Neuronal stem cell (in vitro differentiated cells): ENCODE measurements around the gene DPEP3.
A peak's percentile ranks its signal among the peaks of the same experiment; 100 is the strongest.

ENCODE experiments used
- DNase-seq: peaks from one replicate; pipeline ENCODE4 v3.0.0-alpha.2; 2013; ENCODE audit warnings: low spot score
- H2AFZ ChIP-seq: one replicate; pipeline ENCODE4 v1.6.1; 2013; ENCODE audit warnings: mild to moderate bottlenecking, low read length, inconsistent platforms
- H2AK5ac ChIP-seq: 2 replicates; pipeline ENCODE4 v1.6.1; 2013; ENCODE audit warnings: low read depth, mild to moderate bottlenecking, inconsistent platforms, low read length, moderate library complexity, mixed read lengths
- H2BK120ac ChIP-seq: 2 replicates; pipeline ENCODE4 v1.6.1; 2013; ENCODE audit warnings: low read depth, mild to moderate bottlenecking, inconsistent platforms, low read length, moderate library complexity, mixed read lengths
- H2BK12ac ChIP-seq: one replicate; pipeline ENCODE4 v1.6.1; 2013; ENCODE audit warnings: low read length, inconsistent platforms
- H2BK15ac ChIP-seq: 2 replicates; pipeline ENCODE4 v1.6.1; 2013; ENCODE audit warnings: mild to moderate bottlenecking, low read length, inconsistent platforms, mixed read lengths
- H2BK5ac ChIP-seq: one replicate; pipeline ENCODE4 v1.6.1; 2013; ENCODE audit warnings: inconsistent platforms, mild to moderate bottlenecking, low read length, moderate library complexity
- H3K14ac ChIP-seq: one replicate; pipeline ENCODE4 v1.6.1; 2013; ENCODE audit warnings: low read length, inconsistent platforms
- H3K18ac ChIP-seq: 2 replicates; pipeline ENCODE4 v1.6.1; 2013; ENCODE audit warnings: low read length, inconsistent platforms
- H3K23ac ChIP-seq: 2 replicates; pipeline ENCODE4 v1.6.1; 2013; ENCODE audit warnings: low read depth, mild to moderate bottlenecking, mixed read lengths, low read length, inconsistent platforms; ENCODE audit not compliant: poor library complexity
- H3K27ac ChIP-seq: replicated peaks from 3 replicates; pipeline ENCODE4 v1.5.1; 2013; ENCODE audit warnings: low read length, inconsistent platforms
- H3K27me3 ChIP-seq, 3 experiments: 2 replicates each; pipeline ENCODE4 v1.6.1; 2013; ENCODE audit warnings: low read length in 3 of 3, mild to moderate bottlenecking in 2 of 3, inconsistent platforms in 1 of 3, low read depth in 1 of 3, mixed read lengths in 1 of 3, moderate library complexity in 1 of 3; ENCODE audit not compliant: control insufficient read depth in 3 of 3, insufficient read depth in 3 of 3
- H3K36me3 ChIP-seq, 2 donors: replicated peaks in 1 of 2; 2 replicates each; pipeline ENCODE4 v1.6.1; 2013; ENCODE audit warnings: low read length in 2 of 2; ENCODE audit not compliant: control insufficient read depth in 2 of 2, insufficient read depth in 2 of 2
- H3K4ac ChIP-seq: 2 replicates; pipeline ENCODE4 v1.6.1; 2013; ENCODE audit warnings: inconsistent platforms, mild to moderate bottlenecking, low read length, moderate library complexity
- H3K4me1 ChIP-seq, 2 donors: 1 replicate in 1 of 2; 2 replicates in 1 of 2; pipeline ENCODE4 v1.6.1; 2013; ENCODE audit warnings: low read length in 2 of 2, low read depth in 1 of 2; ENCODE audit not compliant: control insufficient read depth in 2 of 2, insufficient read depth in 1 of 2
- H3K4me2 ChIP-seq: one replicate; pipeline ENCODE4 v1.6.1; 2013; ENCODE audit warnings: mild to moderate bottlenecking, low read length, inconsistent platforms; ENCODE audit not compliant: insufficient read depth, poor library complexity, severe bottlenecking
- H3K4me3 ChIP-seq, 2 donors: 2 replicates each; pipeline ENCODE4 v1.5.1; 2013; ENCODE audit warnings: low read length in 2 of 2, mild to moderate bottlenecking in 2 of 2, inconsistent platforms in 1 of 2, moderate library complexity in 1 of 2
- H3K79me1 ChIP-seq: one replicate; pipeline ENCODE4 v1.6.1; 2013; ENCODE audit warnings: low read depth, mild to moderate bottlenecking, inconsistent platforms, low read length, moderate library complexity
- H3K9ac ChIP-seq: one replicate; pipeline ENCODE4 v1.6.1; 2013; ENCODE audit warnings: mild to moderate bottlenecking, low read depth, low read length, inconsistent platforms; ENCODE audit not compliant: poor library complexity
- H3K9me3 ChIP-seq, 2 donors: replicated peaks in 1 of 2; 2 replicates each; pipeline versions ENCODE3 to v1.6.1; 2013; ENCODE audit warnings: low read length in 2 of 2, mild to moderate bottlenecking in 2 of 2, inconsistent platforms in 1 of 2, low read depth in 1 of 2, mixed read lengths in 1 of 2, moderate library complexity in 1 of 2; ENCODE audit not compliant: control insufficient read depth in 2 of 2, insufficient read depth in 1 of 2
- H4K8ac ChIP-seq: one replicate; pipeline ENCODE4 v1.6.1; 2013; ENCODE audit warnings: low read depth, mild to moderate bottlenecking, inconsistent platforms, low read length, moderate library complexity
- H4K91ac ChIP-seq: one replicate; pipeline ENCODE4 v1.6.1; 2013; ENCODE audit warnings: low read length, low read depth, mild to moderate bottlenecking, inconsistent platforms; ENCODE audit not compliant: poor library complexity
- WGBS, 2 donors: extraction: QIAGEN DNeasy Blood & Tissue Kit; methylation state at CpG; one replicate each; pipeline ENCODE4 v1.1.7; 2013; ENCODE audit warnings: missing lambda C conversion rate in 2 of 2, mixed read lengths in 1 of 2; ENCODE audit not compliant: insufficient read length in 2 of 2, insufficient replicate concordance in 1 of 2; ENCODE audit errors: extremely low coverage in 2 of 2; 5-methylcytosine and 5-hydroxymethylcytosine counted together

DPEP3 gene

GRCh38 chr16:67944690-67945391 lies 35.5 kb downstream of the DPEP3 start:
- Histone ChIP-seq H3K9me3 (peaks cover 0 to 2% of the 10 kb centered on the region in 2 donors), H3K36me3 (peaks cover 58 to 81% of the 10 kb centered on the region in 2 donors), H2BK120ac (no peak overlapping the region), H2AFZ (no peak overlapping the region), H2AK5ac (no peak overlapping the region), H3K4me2 (no peak overlapping the region), H3K14ac (no peak overlapping the region), H3K18ac (no peak overlapping the region), H3K23ac (peak overlapping the region; percentile 53), H2BK15ac (no peak overlapping the region), H3K4me3 (peak overlapping the region in 1 of 2 donors; percentile 43), H2BK5ac (no peak overlapping the region), H3K27me3 (no peaks in the 10 kb centered on the region), H3K4me1 (peaks cover 7 to 9% of the 10 kb centered on the region in 2 donors), H3K9ac (no peak overlapping the region), H4K8ac (peak overlapping the region; percentile 29), H3K79me1 (peaks cover 17% of the 10 kb centered on the region), H3K27ac (no peak overlapping the region), H2BK12ac (no peak overlapping the region), H4K91ac (no peak overlapping the region), H3K4ac (no peak overlapping the region)
- no peak for DNase-seq
- WGBS, 2 donors: no CpG with 5 or more reads among the region's 24 CpGs

DNA sequence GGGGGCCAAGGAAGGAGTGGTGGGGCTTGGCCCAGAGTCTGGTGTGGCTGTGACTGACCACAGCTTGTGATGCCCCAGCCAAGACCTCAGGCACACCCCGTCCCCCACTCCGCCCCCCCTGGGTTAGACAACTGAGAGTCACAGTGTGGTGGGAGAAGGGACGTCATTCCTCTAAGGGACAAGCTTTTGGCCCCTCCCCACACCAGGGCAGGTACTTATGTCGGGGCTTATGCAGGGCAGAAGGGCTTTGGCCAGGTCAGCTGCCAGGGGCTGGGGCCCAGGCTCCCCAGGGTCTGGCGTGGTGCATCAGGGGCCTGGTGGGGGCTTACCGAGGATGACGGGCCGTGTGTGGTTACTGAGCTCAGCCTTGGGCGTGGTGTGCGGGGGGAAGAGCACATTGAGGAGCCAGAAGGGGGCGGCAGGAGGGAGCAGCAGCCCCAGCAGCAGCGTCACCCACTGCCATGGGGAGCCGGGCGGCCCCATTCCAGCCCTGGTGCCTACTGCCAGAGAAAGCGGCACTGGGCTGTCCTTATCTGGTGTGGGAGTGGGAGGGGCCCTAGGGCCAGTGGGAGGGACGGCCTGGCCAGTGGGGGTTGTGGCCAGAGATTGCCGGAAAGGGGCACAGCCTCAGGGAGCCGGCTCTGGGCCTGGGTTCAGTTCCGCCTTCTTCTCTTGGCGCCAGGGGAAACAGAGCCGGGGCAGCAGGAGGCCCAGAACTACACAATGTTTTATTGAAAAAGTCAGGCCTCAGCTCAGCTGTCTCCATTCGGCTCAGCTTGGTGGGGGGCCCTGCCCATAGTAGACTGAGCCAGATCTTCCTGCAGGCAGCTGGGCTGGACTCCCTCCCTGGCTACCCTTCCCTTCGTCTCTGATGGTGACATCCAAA lies 36.4 kb downstream of the DPEP3 start, which contains the start of gene LCAT:
Gene LCAT, minus strand, starts transcription at position 502 of the 886 bp plus-strand sequence. Its CDS starts 19 bp downstream, at position 483.
- Histone ChIP-seq H2BK120ac (no peak within 1 kb of the TSS), H3K14ac (no peak within 1 kb of the TSS), H3K4me1 (peaks cover 7 to 9% of the 10 kb centered on the region in 2 donors), H3K36me3 (peaks cover 57 to 75% of the 10 kb centered on the region in 2 donors), H2BK15ac (no peak within 1 kb of the TSS), H4K91ac (no peak within 1 kb of the TSS), H3K79me1 (peaks cover 18% of the 10 kb centered on the region), H2BK5ac (no peak within 1 kb of the TSS), H3K4me2 (no peak within 1 kb of the TSS), H3K27me3 (no peaks in the 10 kb centered on the region), H3K4ac (no peak within 1 kb of the TSS), H3K9me3 (peaks cover 0 to 2% of the 10 kb centered on the region in 2 donors), H3K4me3 (peak within 1 kb of the TSS in 1 of 2 donors; percentile 43), H3K9ac (peak within 1 kb of the TSS; percentile 34), H2BK12ac (no peak within 1 kb of the TSS), H4K8ac (peak within 1 kb of the TSS; percentile 82), H3K23ac (peak within 1 kb of the TSS; percentile 94), H3K27ac (peak within 1 kb of the TSS; percentile 41), H3K18ac (peak within 1 kb of the TSS; percentile 42), H2AK5ac (peak within 1 kb of the TSS; percentile 81), H2AFZ (no peak within 1 kb of the TSS)
- no CpG with 5 or more reads among the region's 23 CpGs for WGBS, 2 donors
- DNase-seq: no peak

- peaks cover 0 to 2% of the 10 kb centered on the region in 2 donors for H3K9me3 ChIP-seq
- no peak overlapping the region for H3K14ac ChIP-seq
- H3K4me2 ChIP-seq: no peak overlapping the region
- no peak overlapping the region for H2BK15ac ChIP-seq
- H3K27ac ChIP-seq: no peak overlapping the region
- no peak overlapping the region for H2AFZ ChIP-seq
- peak overlapping the region; percentile 33 for H3K18ac ChIP-seq
- H3K9ac ChIP-seq: no peak overlapping the region
- H2BK5ac ChIP-seq: no peak overlapping the region
- no peak overlapping the region for H2BK12ac ChIP-seq
- H3K4me1 ChIP-seq: peaks cover 7 to 9% of the 10 kb centered on the region in 2 donors
- H2BK120ac ChIP-seq: no peak overlapping the region
- H3K27me3 ChIP-seq: no peaks in the 10 kb centered on the region
- H3K4me3 ChIP-seq: no peak overlapping the region
- no peak overlapping the region for H3K4ac ChIP-seq
- H4K91ac ChIP-seq: no peak overlapping the region
- peaks cover 51 to 69% of the 10 kb centered on the region in 2 donors for H3K36me3 ChIP-seq
- peak overlapping the region; percentile 82 for H4K8ac ChIP-seq
- no peak for DNase-seq
- no CpG with 5 or more reads among the region's 6 CpGs for WGBS, 2 donors
- peaks cover 18% of the 10 kb centered on the region for H3K79me1 ChIP-seq
- H2AK5ac ChIP-seq: no peak overlapping the region
- H3K23ac ChIP-seq: no peak overlapping the region
These were observed 37.1 kb downstream of the DPEP3 start for GRCh38 chr16:67943256-67943618.
